CD4-positive, alpha-beta T cell treated with Interleukin-15 for 1 hour (primary cell): ENCODE measurements around the gene ALG2.

Experiments
- DNase-seq: peaks from one replicate; pipeline ENCODE4 v3.0.0-alpha.2; 2020

ALG2 gene, protein sequence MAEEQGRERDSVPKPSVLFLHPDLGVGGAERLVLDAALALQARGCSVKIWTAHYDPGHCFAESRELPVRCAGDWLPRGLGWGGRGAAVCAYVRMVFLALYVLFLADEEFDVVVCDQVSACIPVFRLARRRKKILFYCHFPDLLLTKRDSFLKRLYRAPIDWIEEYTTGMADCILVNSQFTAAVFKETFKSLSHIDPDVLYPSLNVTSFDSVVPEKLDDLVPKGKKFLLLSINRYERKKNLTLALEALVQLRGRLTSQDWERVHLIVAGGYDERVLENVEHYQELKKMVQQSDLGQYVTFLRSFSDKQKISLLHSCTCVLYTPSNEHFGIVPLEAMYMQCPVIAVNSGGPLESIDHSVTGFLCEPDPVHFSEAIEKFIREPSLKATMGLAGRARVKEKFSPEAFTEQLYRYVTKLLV

DNA sequence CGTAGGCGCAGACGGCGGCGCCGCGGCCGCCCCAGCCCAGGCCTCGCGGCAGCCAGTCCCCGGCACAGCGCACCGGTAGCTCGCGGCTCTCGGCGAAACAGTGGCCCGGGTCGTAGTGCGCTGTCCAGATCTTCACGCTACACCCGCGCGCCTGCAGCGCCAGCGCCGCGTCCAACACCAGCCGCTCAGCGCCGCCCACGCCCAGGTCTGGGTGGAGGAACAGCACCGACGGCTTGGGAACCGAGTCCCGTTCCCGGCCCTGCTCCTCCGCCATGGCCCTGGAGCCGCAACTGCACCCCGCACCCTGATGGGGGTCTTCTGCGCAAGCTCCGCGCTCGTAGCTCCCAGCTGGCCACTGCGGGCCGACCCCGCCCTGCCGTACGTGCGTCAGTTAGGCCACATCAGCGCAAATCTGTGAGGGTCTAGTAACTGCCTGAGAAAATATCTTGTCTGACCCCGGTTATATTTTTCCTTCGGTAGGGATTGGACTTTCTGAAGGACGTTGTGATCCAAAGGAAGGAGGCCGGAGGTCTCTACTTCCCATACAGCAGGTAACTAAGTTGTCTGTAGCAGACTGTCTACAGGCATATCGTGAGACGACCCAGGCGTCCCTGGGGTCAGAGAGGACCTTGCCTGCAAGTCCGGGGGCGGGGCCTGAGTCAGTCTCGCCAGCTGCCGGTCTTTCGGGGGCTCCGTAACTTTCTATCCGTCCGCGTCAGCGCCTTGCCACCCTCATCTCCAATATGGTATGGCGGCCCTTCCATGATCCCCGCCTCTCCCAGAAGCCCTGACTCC is at the start of gene ALG2, which contains the start of gene SEC61B:
Gene ALG2, minus strand, starts transcription at position 322 of the 795 bp plus-strand sequence. Its CDS starts 48 bp downstream, at position 274.
Gene SEC61B, plus strand, starts transcription at position 662 of the 795 bp plus-strand sequence. Its CDS starts 82 bp downstream, at position 744.
- peak; percentile 94 for DNase-seq

DNA sequence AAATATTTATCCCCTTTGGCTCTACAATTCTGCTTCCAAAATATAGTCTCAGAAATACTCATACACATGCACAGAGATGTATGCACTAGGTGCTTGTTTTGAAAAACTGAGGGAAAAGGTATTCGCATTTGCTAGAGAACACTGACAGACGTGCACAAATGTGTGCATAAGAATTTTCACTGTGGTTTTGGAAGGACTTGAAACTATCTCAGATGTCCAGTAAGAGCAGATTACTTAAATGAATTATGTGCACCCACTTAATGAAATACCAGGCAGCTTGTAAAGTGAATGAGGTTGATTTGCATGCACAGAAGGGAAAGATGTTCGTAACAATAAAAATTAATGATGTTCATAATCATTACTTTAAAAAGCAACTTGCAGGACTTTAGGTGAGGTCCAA is 48.7 kb upstream of the ALG2 start:
- no peak for DNase-seq

DNA sequence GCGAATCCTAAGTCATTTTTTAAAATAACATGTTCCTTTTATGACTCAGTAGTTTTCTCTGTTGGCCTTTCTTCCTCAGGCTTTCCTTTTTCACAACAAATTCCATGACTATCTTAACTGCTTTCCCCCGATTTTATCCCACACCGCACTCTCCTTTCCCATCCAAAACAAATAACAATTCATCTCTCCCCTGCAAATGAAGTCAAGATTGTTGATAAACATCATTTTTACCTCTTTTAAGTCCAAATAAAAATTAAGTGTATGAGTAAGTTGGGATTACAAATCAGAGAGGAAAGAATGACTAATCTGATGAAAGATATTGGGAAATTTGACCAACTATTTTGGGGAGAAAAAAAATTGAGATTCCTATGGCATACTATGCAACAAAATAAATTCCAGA is 47.7 kb upstream of the ALG2 start:
- DNase-seq: no peak

DNA sequence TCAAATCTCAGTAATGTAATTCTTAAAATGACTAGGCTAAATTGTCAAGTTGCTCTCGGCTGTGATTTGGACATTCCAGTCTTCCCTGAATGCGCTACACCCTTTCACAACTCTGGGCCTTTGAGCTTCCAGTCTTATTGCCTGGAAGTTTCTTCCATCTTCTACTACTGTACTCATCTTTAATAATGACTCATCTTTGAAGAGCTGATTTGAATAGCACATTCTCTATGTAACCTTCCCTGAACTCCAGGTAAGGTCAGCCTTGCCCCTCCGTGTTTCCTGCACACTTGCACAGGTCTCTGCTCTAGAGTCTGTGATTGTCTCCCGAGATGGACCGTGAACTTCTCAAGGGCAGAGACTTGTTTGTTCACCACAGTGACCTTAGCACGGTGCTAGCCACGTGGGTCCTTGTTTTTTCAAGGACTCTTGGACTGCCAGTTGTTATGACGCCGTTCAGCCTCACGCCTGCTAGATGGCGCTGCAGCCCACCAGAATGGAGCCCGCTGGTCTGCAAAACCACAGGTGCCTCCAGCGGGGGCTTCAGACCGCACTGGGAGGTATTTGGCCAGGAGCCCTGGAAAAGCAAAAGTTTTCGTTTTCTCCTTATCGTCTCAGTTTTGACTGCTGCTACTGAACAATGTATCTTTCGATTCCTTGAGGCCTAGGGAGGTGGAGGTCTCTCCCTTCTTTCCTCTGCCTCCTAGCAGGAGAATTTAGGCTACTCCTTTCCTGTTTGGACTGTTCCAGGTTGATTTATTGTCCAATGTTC is 44.7 kb upstream of the ALG2 start:
- DNase-seq: peak; percentile 56

DNA sequence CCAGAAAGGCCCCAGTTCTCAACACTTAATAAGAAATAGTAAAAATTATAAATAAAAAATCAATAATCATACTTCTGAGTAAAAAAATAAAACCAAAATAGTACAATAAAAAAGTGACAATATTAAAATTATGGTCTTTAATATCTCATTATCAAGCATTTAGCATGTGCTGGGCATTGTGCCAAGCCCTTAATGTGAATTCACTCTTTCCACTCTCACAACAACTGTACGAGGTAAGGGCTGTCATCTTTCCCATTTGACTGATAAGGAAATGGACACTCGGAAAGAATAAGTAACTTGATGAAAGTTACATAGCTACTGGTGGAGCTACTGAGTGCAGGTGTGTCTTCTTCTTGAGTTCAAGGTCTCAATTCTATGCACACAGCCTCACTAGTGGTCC is 43.9 kb upstream of the ALG2 start:
- DNase-seq: no peak

DNA sequence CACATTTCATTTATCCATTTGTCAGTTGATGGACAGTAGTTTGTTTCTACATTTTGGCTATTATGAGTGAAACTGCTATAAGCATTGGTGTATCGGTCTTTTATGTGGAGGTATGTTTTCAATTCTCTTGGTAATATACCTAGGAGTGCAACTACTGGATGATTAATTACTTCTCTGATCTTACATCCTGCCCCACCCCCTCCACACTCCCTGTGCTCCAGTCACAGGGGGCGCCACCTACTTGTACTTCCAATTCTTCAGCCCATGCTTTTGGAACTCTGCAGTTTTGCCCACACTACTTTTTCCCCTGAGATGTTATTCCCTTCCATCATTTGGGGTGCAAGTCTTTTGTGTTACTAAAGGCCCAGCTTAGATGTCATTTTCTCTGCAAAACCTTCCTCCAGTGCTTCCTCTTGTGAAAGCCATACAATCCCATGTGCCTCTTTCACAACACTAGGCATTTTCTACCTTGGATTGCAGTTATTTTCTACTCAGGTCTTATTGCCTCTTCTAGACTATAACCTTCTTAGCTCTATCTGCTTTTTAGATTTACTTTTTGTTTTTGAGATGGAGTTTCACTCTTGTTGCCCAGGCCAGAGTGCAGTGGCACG is 42.4 kb upstream of the ALG2 start:
- DNase-seq: no peak

DNA sequence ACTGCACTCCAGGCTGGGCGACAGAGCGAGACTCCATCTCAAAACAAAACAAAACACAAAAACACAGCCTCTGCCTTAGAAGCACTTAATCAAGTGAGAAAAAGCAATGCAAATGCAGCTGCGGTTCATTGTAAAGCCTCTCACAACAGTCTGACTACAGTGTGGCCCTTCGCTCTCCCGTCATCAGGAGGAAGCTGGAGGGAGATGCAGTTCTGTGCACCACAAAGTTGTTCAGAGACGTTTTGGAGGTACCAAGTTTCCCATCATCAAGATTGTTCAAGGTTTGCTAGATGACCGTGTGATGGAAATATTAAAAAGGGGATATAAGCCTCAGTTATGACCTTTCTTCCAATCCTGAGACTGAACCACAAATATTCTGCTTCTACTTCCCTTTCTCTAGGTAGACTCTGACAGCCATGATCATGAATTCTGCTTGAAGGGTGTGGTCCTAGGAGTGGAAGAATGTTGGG is 41.2 kb upstream of the ALG2 start:
- no peak for DNase-seq

DNA sequence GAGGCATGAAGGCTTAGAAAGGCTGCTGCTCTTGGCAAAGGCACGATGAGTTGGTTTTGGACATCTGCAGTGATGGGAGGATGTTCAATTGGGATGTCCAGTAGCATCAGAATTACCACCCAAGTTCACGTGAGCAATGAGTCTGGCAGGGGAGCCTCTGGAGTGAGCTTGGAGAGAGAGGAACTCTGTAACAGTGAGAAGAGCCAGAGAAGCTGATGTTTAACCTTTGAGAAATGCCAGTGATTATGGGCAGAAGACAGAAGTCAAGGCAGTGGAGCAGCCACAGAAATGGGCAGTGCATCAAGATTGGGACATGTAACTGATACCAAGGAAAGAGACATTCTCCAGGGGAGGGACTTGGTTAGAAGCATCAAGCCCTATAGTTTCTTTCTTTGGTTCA is 40.2 kb upstream of the ALG2 start:
- DNase-seq: no peak

DNA sequence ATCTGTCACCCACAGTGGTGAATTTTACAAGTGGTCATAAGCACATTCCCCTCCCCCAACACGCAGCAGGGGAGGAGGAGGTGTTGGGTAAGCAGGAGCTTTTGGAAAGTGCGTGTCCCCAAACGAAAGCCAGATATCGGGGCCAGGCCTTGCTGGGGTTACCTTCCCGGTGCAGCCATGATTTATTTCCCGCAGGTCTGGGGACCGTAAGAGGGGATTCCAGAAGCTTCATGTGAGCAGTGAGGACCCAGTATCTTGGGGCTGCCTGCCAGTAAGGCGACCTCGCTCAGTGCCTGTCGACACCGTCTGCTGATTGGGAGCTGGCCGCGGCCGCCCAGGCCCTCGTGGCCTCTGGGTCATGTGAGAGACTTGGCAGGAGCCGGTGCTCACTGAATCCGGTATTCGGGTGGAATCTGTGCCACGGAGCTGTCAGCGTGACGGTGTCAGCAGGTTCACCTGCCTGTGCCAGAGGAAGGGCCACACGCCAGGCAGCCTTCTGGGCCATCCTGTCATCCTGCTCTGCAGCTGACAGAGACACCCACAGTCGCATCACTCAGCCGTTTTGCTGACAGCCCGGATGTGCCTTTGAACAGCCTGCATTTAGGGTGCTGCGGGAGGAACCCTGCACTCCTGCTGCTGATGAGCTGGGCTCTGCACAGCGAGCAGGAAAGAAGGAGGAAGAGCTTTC is 37.6 kb upstream of the ALG2 start:
- DNase-seq: peak; percentile 36

DNA sequence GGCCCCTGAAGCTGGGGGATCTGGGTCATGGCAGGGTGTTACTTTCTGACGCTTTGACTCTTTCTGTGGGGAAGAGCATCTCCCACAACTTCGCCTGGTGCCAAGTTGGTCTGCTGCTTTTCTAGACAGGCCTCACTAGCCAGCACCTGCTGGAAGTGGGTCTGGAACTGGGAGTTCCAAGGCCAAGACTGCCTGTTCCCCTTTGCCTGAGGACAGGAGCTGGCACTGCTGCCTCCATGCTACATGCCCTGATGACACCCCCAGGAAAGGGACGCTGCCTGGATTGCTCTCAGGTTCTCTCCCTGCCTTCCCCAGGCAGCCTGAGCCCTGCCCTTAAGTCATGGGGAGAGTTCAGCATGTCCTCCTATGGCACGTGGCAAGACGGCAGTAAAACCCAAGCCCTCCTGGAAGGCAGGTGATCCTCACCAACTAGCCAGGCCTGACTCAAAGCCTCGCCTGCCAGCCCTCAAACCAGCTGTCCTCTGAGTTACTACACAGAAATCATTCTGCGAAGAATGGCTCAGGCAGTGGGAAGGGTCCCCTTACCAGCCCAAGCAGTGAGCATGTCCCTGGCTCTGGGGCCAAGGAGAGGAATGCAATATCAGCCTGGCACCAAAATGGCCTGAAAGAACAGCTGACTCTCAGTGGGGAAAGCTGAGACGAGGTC is 36.1 kb upstream of the ALG2 start:
- DNase-seq: no peak

DNA sequence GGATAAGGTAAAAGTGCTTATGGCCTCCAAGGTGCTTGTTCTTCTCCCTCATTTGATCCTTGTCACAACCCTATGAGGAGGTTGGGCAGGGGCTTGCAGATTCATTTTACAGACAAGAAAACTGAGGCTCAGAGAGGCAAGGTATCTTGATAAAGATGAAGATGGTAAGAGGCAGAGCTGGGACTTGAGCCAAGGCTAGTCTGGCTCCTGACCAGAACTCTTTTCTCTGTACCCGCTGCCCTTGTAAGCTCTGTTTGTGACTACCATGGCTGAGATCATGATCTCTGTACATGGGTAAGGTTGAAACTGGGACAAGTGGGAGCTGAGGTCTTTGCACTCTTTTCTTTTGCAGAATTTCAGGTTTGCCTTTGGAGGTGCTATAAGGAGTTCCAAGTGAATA is 33.9 kb upstream of the ALG2 start:
- DNase-seq: no peak

DNA sequence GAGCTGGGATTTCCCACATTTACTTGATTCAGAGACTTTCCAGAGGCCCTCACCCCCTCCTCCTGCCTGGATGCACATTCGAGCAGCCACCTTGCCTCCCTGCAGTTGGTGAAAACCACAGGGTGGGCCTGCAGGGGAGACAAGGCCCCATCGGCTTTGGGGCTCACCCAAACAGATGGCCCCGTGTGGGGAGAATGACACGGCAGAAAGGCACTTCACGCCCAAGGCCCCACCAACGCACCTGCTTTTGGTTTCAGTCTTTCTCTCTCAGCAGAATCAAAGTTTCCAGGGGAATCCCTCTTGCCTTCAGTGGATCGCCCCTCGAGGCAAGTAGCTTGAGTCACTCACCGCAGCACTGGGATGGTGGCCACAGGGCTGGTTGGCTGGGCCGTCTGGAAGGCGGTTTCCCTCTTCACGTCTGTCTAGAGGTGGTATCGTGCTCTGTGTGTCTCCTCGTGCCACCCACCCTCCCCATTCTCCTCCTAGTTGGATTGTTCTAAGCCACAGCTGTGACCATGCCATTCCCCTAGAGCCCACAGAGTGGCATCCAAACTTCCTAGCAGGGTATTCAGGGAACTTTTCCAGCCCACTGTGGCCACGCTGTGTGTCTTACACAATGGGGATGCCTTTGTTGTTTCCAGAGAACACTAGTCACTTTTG is 32.2 kb upstream of the ALG2 start:
- peak; percentile 58 for DNase-seq

DNA sequence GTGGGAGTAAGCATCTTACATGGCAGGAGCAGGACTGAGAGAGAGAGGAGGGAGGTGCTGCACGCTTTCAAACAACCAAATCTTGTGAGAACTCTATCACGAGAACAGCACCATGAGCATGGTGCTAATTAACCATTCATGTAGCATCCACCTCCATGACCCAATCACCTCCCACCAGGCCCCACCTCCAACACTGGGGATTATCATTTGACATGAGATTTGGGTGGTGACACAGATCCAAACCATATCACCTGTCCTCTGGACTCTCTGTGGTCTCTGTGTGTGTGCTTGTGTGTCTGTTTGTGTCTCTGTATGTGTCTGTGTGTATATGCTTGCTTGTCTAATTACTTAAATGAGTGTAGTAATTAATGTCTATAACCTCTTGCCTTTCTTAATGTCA is 31.4 kb upstream of the ALG2 start:
- no peak for DNase-seq

DNA sequence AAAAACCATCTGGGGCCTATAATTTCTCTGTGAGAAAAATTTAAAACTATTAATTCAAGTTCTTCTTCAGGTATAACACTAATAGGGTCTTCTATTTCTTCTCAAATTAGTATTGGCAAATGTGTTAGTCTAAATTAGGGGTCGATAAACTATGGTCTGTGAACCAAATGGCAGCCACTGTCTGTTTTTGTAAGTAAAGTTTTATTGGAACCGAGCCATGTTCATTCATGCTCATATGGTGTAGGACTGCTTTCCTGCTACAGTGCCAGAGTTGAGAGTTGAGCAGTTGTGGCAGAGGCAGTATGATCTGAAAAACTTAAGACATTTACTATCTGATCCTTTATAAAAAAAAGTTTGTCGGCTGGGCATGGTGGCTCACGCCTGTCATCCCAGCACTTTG is 29.4 kb upstream of the ALG2 start:
- DNase-seq: no peak

DNA sequence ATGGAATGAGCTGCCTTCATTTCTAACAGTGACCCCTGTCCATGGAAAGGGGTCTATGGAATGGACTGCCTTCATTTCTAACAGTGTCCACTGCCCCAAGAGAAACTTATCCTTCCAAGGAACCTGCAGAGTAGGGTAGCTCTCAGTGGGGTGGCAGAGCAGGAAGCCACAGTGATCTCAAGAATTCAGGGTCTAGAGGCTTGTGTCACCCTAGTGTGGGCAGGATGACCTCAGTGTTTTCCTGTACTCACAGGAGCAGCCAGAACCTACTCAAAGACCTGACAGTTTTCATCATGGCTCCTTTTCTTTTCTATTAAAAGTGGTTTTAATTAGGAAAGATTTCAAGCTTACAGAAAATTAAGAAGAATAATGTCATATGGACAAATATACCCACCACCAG is 27.9 kb upstream of the ALG2 start:
- no peak for DNase-seq

DNA sequence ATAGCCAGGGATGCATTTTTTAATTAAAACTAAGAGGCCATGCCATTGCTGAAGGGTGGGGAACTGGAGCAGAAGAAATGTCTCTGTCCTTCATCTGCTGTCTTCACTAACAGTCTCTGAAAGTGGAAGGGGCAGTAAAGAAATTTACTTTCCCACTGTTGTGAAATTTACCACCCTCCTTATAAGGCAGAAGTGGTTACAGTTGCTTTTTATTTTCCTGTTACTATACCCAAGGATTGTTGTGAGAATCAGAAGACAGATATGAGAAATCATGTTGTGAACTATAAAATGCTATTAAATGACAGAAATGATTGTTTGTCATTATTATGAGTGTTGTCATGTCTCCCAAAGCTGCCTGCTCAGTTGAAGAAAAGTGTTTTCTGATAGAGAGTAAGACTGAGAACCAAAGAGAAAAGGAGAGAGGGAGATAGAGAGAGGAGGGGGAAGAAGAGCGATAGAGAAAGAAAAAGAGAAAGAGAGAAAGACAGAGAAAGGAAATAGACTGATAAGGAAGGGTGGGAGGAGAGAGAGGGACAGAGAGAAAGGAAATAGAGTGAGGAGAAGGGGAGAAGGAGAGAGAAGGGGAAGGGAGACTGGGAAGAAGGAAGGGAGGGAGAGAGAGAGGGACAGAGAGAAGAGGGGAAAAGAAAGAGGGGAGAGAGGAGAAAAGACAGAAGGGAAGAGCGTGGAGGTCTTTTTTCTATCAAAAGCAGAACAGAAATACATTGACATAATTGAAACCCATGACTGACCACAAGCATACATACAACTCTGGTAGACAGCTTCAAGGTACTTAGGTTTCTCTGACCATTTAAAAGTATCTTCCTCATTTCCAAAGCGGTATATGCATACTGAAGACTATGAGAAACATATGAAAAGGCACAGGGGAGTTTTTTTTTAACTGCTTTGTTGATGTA is 22.9 kb upstream of the ALG2 start:
- DNase-seq: no peak

DNA sequence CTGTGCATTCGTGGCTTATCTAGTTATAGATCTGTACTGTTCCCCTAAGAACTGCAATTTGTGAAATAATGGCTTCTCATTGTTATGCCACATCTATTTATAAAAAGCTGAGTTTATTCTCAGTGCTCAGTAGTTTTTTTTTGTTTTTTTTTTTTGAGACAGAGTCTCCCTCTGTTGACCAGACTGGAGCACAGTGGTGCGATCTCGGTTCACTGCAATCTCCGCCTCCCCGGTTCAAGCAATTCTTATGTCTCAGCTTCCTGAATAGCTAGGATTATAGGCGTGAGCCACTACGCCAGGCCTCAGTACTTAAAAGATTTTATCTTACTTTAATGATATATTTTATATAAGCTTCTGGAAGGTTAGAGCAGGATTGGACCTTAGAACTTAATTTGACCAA is 19.4 kb upstream of the ALG2 start:
- DNase-seq: no peak

DNA sequence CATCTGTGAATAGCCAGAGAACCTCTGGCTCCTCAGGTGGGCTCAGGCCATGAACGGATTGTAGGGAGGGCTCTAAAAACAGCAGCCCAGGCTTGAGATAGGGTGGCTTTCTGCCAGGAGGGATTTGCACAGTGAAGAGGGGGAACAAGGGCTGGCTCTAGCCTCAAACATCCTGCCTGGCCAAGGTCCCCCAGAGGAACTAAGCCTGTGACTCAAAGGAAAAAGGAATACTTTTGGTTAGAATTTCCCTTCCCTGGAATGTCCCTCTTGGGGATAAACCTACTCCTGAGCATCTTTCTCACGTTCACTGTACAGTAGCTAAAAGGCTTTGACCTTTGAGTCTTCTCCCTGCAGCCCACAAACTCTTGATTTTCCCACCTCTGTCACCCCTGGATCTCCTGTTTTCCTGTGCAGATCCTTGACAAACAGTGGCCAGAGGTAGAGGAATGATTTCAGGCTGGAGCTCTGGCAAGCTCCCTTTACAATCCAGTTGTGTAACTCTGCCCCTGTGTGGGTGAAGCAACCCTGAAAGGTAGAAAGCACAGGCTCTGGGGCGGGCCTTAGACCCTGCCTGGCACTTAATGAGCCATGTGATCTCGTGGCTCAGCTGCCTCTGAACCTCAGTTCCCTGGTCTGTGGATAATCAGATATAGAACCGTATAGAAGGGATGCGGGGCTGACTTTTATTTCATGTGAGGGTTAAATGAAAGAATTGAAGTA is 17.8 kb upstream of the ALG2 start:
- DNase-seq: no peak

DNA sequence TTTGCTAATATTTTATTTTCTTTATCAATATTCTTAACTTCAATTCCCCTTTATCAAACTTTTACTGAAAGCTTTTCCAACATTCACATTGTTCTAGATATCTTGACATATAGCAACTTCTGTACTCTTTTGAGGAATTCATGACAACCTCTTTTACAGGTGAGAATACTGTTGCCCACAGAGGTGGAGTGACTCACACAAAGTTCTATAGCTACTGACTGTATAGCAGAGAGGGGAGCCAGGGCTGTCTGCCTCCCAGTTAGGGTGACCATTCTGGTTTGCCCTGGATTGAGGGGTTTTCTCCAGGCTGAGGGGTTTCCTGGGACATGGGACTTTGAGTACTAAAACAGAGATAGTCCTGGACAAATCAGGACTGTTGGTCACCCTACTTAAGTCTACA is 16.6 kb upstream of the ALG2 start:
- DNase-seq: no peak
